ENCODE data around the gene MEAF6. TPM values are rescaled to one million over a fixed set of nuclear protein-coding genes. Genes with fewer than 3 reads are reported as not detected.

MEAF6 gene
- polyA plus RNA-seq, 1 of the 3 experiments (the other 2 are of a cell fraction) = 60.5 TPM

GRCh38 chr1:37517569-37517968, 3.0 kb upstream of the MEAF6 start:
- CTCF ChIA-PET = no interaction called here
- POLR2A ChIA-PET = no interaction called here
- H2AFZ ChIP-seq (ENCODE audit: low read depth) = no peak overlapping the region
- TF ChIP-seq CHD2 (IDR thresholded peaks at IDR 0.05; ENCODE audit: low read length, partially characterized antibody) (no peak), PBX3 (IDR thresholded peaks at IDR 0.05) (no peak), USF1 (IDR thresholded peaks at IDR 0.05; ENCODE audit: borderline replicate concordance, low read depth) (no peak), RAD21 (IDR thresholded peaks at IDR 0.05; ENCODE audit: low read length) (no peak), EZH2phosphoT487 (IDR thresholded peaks at IDR 0.05; ENCODE audit: borderline replicate concordance, low read depth) (no peak), TAF1 (IDR thresholded peaks at IDR 0.05; ENCODE audit: borderline replicate concordance, low read depth, low read length) (no peak), EP300 (IDR thresholded peaks at IDR 0.05; ENCODE audit: borderline replicate concordance in 1 of 2, low read depth in 1 of 2, low read length in 1 of 2) (no peak), POLR2AphosphoS5 (IDR thresholded peaks at IDR 0.05; ENCODE audit: low read depth, low read length) (no peak)
- TF ChIP-seq, protein P1, sequence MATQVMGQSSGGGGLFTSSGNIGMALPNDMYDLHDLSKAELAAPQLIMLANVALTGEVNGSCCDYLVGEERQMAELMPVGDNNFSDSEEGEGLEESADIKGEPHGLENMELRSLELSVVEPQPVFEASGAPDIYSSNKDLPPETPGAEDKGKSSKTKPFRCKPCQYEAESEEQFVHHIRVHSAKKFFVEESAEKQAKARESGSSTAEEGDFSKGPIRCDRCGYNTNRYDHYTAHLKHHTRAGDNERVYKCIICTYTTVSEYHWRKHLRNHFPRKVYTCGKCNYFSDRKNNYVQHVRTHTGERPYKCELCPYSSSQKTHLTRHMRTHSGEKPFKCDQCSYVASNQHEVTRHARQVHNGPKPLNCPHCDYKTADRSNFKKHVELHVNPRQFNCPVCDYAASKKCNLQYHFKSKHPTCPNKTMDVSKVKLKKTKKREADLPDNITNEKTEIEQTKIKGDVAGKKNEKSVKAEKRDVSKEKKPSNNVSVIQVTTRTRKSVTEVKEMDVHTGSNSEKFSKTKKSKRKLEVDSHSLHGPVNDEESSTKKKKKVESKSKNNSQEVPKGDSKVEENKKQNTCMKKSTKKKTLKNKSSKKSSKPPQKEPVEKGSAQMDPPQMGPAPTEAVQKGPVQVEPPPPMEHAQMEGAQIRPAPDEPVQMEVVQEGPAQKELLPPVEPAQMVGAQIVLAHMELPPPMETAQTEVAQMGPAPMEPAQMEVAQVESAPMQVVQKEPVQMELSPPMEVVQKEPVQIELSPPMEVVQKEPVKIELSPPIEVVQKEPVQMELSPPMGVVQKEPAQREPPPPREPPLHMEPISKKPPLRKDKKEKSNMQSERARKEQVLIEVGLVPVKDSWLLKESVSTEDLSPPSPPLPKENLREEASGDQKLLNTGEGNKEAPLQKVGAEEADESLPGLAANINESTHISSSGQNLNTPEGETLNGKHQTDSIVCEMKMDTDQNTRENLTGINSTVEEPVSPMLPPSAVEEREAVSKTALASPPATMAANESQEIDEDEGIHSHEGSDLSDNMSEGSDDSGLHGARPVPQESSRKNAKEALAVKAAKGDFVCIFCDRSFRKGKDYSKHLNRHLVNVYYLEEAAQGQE (IDR thresholded peaks at IDR 0.05; ENCODE audit: low read depth, low read length) = no peak
- TF ChIP-seq, protein P2, sequence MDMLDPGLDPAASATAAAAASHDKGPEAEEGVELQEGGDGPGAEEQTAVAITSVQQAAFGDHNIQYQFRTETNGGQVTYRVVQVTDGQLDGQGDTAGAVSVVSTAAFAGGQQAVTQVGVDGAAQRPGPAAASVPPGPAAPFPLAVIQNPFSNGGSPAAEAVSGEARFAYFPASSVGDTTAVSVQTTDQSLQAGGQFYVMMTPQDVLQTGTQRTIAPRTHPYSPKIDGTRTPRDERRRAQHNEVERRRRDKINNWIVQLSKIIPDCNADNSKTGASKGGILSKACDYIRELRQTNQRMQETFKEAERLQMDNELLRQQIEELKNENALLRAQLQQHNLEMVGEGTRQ (IDR thresholded peaks at IDR 0.05; ENCODE audit: borderline replicate concordance, low read depth, low read length) = no peak
- H3K4me3 ChIP-seq (ENCODE audit: low read depth in 2 of 2, low read length in 1 of 2) = no peak overlapping the region
- no peaks in the 10 kb centered on the region for H3F3A ChIP-seq (replicated peaks; ENCODE audit: insufficient read depth)
- H3K4me1 ChIP-seq (ENCODE audit: control insufficient read depth in 1 of 2, insufficient read depth in 2 of 2, low read depth in 1 of 2, low read length in 1 of 2) = peaks cover 0 to 15% of the 10 kb centered on the region in 2 experiments; a peak in 1 of 4 replicates
- 93% methylated on average over 1 of the region's 1 CpG for WGBS (ENCODE audit: low lambda C conversion rate)
- no peak overlapping the region for H3K27ac ChIP-seq (ENCODE audit: low read depth in 2 of 2, low read length in 1 of 2)
- no peaks in the 10 kb centered on the region for H3K27me3 ChIP-seq (ENCODE audit: insufficient read depth)
- H3K9me3 ChIP-seq = no peaks in the 10 kb centered on the region
- no peak overlapping the region for H3K4me2 ChIP-seq
- H3K9me2 ChIP-seq = no peaks in the 10 kb centered on the region
- peaks cover 20% of the 10 kb centered on the region for H3K79me2 ChIP-seq (ENCODE audit: insufficient read depth)
- no peak overlapping the region for H3K9ac ChIP-seq
- DNase-seq = no peak
- H4K20me1 ChIP-seq (ENCODE audit: insufficient read depth) = peaks cover 7% of the 10 kb centered on the region; the same call in 1 of the 2 replicates
- peaks cover under 1 to 8% of the 10 kb centered on the region in 2 experiments for H3K36me3 ChIP-seq (replicated peaks in 1 of 2; ENCODE audit: control insufficient read depth in 1 of 2, insufficient read depth in 2 of 2, low read length in 1 of 2)

Measured in SK-N-SH (cell line).